Hematopoietic multipotent progenitor cell treated with erythropoietin and hydrocortisone succinate and interleukin-3 and kit ligand, for 8 days (in vitro differentiated cells): ENCODE measurements around the gene PLXNC1.

Experiments used
- DNase-seq: peaks from one replicate; pipeline ENCODE4 v3.0.0-alpha.2; 2015

Gene PLXNC1

DNA sequence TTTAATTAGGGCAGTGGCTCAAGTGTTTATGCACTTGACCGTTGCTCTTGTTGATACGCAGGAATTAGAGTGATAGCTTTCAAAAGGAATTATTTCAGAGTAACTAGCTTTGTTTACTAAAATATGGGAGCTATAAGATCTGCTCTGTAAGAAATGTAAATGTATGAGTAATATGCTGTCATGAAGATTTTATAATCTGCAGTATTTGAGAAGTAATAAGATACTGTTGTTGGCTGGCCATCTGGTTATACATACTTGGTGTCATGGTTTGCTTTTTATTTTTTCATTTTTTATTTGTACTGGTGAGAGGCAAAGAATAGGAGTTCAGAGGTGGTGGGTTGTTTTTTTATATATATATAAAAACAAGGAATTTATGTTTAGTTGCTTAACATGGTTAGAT is 58.5 kb downstream of the PLXNC1 start:
- no peak for DNase-seq

DNA sequence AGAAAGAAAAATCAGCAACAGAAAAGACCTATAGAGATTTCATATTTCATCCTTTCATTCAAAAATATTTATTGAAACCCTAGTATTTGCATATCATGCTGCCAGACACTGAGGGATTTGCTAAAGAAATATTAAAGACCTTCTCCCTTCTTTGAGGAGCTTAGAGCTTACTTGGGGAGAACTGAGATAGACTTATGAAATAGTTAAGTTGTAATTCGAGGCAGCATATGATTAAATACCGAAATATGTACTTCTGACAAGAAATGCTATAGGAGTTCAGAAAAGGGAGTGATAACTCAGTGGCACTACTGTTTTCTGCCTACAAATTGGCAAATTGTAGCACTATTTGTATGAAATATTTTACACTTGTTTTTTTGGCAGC is 59.1 kb downstream of the PLXNC1 start:
- DNase-seq = no peak

GRCh38 chr12:94207849-94208621 is 59.7 kb downstream of the PLXNC1 start:
- peak; percentile 64 for DNase-seq

DNA sequence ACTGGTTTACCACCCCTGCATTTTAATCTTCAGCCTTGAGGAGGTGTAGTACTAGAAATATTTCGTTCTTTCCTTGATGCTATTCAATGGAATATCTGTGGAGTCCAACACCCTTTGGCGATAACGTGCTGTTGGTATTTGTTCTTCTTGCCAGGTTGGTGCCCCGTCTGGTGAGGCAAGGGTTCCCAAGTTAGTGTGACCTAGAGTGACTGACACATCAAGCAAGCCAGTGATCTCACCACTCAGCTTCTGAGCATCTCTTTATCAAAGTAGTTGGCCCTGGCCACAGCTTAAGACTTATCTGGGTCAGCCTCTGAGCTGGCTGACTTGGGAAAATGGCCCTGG is 60.2 kb downstream of the PLXNC1 start:
- peak; percentile 51 for DNase-seq

- no peak for DNase-seq
Measured at GRCh38 chr12:94209240-94209639, 60.9 kb downstream of the PLXNC1 start.

- DNase-seq = peak; percentile 34
Measured at GRCh38 chr12:94211021-94211420, 62.6 kb downstream of the PLXNC1 start.

GRCh38 chr12:94218233-94218632 is 69.9 kb downstream of the PLXNC1 start:
- peak; percentile 58 for DNase-seq

GRCh38 chr12:94219622-94220302 is 71.4 kb downstream of the PLXNC1 start:
- no peak for DNase-seq

- no peak for DNase-seq
Measured at GRCh38 chr12:94220804-94221203, 72.4 kb downstream of the PLXNC1 start.

DNA sequence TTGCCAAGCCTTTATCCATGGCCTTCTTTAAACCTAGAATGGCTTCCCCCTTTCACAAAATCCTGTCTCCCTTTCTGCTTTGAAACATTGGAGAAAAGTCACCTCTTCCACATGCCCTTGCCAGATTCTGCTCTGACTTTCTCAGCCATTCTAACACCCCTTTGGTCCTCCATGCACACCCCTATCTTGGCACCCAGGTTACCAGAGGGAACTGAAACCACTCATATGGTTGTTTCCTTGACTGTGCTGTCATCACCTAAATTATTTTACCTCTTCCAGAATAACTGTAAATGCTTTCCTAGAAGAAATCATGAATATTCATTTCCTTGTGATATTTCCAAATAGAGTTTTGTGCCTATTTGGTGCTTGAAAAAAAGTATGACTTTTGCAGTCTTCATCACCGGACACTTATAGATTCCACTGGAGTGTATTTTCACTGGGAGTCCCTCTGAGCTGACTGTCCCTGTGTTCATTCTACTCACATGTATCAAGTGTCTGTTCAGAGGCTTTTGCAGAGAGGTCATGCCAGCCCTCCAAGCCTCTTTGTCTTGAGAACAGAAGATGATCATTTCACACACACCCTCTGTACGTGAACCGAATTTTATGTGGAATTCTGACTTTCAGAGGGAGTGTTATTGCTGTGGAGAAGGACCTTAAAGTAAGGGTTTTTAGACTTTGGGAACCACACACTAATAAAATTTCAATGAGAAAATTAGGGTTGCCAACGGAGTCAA is 74.1 kb downstream of the PLXNC1 start:
- DNase-seq = no peak

DNA sequence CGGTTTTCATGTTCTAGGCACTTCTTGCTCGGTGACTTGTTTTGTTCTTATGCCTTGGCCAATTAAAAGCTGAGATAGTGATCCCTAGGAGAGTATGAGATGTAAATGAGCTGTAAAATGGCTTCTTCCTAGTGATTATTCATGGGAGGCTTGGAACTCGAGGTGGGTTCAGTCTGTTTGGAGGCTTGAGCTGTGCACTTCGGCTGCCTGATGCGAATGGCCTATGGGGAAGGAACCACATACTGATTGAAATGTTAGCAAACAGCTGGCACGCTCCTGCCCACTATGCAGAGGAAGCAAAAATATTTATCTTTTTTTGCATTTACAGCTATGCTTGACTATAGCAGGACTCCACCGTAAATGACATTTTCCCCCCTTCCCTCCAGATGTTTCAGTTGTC is 75.5 kb downstream of the PLXNC1 start:
- no peak for DNase-seq

DNA sequence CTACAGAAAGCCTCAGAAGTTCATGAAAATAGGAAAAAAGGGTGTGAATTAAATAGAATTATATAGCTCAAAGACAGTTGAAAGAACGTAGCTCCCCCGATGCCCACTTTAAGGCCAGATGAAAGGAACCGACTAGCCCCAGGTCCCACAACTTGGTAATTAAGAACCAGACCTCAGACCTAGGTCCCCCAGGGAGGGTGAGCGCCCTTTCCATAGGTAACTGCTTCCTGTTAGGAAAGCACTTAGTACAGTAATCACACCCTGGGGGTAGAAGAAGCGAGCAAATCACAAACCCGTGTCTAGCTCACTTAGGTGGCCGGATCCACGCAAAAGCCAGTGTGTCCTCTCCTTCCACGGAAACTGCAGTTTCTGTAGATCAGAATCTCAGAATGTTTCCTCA is 77.1 kb downstream of the PLXNC1 start:
- DNase-seq = no peak

DNA sequence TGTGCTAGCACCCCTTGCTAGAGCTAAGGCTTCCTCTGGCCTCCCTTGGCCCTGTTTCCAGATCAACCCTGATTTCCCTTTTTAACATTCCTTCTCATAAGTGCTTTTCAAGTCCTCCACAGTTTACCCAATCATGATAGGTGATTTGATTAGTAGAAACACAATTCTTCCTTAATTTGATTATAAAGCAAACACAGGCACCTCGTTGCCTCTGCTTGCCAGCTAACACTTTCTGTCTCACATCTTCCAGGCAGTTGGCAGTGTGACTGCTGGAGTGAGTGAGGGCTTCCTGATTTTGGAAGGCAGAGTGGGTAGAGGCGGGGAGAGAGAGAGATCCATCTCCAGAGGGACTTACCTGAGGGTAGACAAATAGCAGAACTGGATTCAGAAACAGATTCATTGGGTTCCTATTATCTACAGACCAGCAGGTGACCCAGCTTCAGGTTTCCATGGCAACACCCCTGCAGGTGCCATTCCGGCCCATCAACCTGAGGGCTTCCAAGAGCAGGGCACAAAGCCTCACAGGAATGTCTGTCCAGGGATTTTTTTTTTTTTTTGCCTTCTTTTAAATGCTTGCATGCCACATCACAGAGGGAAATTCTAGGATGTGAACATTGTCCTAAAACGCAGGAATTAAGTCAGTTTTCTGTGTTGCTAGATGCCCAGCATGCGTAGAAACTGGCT is 77.7 kb downstream of the PLXNC1 start:
- no peak for DNase-seq

GRCh38 chr12:94227066-94227465 is 78.7 kb downstream of the PLXNC1 start:
- DNase-seq = no peak

- no peak for DNase-seq
Measured at GRCh38 chr12:94228488-94228907, 80.1 kb downstream of the PLXNC1 start.

DNA sequence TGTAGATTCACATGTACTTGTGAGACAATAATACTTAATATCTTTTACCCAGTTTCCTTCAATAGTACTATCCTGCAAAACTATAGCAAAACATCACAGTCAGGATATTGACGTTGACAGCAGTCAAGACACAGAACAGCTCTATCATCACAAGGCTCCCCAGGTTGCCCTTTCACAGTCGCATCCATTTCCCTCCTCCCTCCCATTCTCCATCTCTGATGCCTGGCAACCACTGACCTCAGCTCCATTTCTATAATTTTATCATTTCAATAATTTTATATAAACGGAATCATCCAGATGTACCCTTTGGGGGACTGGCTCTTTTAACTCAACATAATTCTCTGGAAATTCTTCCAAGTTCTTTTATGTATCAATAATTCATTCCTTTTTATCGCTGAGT is 81.5 kb downstream of the PLXNC1 start:
- no peak for DNase-seq

DNA sequence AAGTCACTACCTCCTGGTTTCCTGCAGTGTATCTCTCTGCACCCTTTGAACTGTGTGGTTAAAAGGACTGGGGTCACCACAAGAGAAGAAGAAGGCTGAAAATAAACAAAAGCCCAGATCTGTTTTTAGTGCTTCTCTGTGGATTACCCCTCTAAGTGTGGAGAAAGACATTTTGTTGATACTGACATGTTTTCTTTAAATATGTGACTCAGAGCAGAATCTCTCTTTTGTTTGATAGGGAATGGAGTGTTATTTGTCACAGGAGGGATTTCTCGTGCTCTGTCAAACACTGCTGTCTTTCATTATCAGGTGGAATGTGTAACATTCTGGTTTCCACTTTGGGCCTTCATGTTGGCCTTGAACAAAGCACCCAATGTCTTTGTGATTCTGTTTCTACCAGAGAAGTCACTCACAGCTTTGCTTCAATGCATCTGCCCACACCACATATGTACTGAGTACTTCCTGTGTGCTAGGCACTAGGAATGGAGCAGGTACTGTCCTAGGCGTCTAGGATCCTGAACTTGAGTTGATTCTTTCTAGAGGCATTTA is 82.1 kb downstream of the PLXNC1 start:
- no peak for DNase-seq

- DNase-seq = peak; percentile 56
Measured at GRCh38 chr12:94231709-94232108, 83.3 kb downstream of the PLXNC1 start.

- no peak for DNase-seq
Measured at GRCh38 chr12:94235848-94236247, 87.5 kb downstream of the PLXNC1 start.

- no peak for DNase-seq
Measured at GRCh38 chr12:94239332-94239993, 91.1 kb downstream of the PLXNC1 start.

GRCh38 chr12:94240171-94240570 is 91.8 kb downstream of the PLXNC1 start:
- DNase-seq = peak; percentile 29

GRCh38 chr12:94242901-94243300 is 94.5 kb downstream of the PLXNC1 start:
- DNase-seq = no peak
